ENCODE data around the gene JADE2.
A peak's percentile ranks its signal among the peaks of the same experiment; 100 is the strongest.

The JADE2 gene

GRCh38 chr5:134570365-134570758 lies 44.9 kb downstream of the JADE2 start:
- no peak for DNase-seq (ENCODE audit: low read depth)

- DNase-seq (ENCODE audit: low read depth): no peak
These were observed 45.4 kb downstream of the JADE2 start for GRCh38 chr5:134570886-134571285.

- no peak for DNase-seq (ENCODE audit: low read depth)
These were observed 46.4 kb downstream of the JADE2 start for GRCh38 chr5:134571693-134572405.

- no peak for DNase-seq (ENCODE audit: low read depth)
These were observed 47.3 kb downstream of the JADE2 start for GRCh38 chr5:134572811-134573210.

GRCh38 chr5:134574521-134574920 lies 49.1 kb downstream of the JADE2 start:
- DNase-seq (ENCODE audit: low read depth): no peak

GRCh38 chr5:134575316-134575715 lies 49.8 kb downstream of the JADE2 start:
- DNase-seq (ENCODE audit: low read depth): no peak

- no peak for DNase-seq (ENCODE audit: low read depth)
These were observed 51.0 kb downstream of the JADE2 start for GRCh38 chr5:134576386-134577021.

- DNase-seq (ENCODE audit: low read depth): no peak
These were observed 51.7 kb downstream of the JADE2 start for GRCh38 chr5:134577022-134577795.

GRCh38 chr5:134577796-134578577 lies 52.5 kb downstream of the JADE2 start:
- DNase-seq (ENCODE audit: low read depth): peak; percentile 39

GRCh38 chr5:134578578-134579283 lies 53.3 kb downstream of the JADE2 start:
- no peak for DNase-seq (ENCODE audit: low read depth)

GRCh38 chr5:134579284-134579771 lies 53.9 kb downstream of the JADE2 start:
- no peak for DNase-seq (ENCODE audit: low read depth)

GRCh38 chr5:134580001-134580460 lies 54.6 kb downstream of the JADE2 start:
- DNase-seq (ENCODE audit: low read depth): no peak

- no peak for DNase-seq (ENCODE audit: low read depth)
These were observed 55.9 kb downstream of the JADE2 start for GRCh38 chr5:134581241-134581981.

- no peak for DNase-seq (ENCODE audit: low read depth)
These were observed 56.8 kb downstream of the JADE2 start for GRCh38 chr5:134582281-134582680.

- no peak for DNase-seq (ENCODE audit: low read depth)
These were observed 57.5 kb downstream of the JADE2 start for GRCh38 chr5:134582941-134583340.

- DNase-seq (ENCODE audit: low read depth): no peak
These were observed 58.3 kb downstream of the JADE2 start for GRCh38 chr5:134583766-134584165.

- no peak for DNase-seq (ENCODE audit: low read depth)
These were observed 59.2 kb downstream of the JADE2 start for GRCh38 chr5:134584662-134585061.

- DNase-seq (ENCODE audit: low read depth): no peak
These were observed 60.5 kb downstream of the JADE2 start for GRCh38 chr5:134585966-134586365.

- DNase-seq (ENCODE audit: low read depth): peak; percentile 55
These were observed 61.5 kb downstream of the JADE2 start for GRCh38 chr5:134586866-134587524.
